Uterus (tissue), 4 donors: ENCODE data around the gene MORC3. TPM values are rescaled to one million over a fixed set of nuclear protein-coding genes. Genes with fewer than 3 reads are reported as not detected.
A peak's percentile ranks its signal among the peaks of the same experiment; 100 is the strongest.

Experiments
- DNase-seq, 2 donors: peaks; one replicate each; pipeline ENCODE4 v3.0.0-alpha.2; 2019 to 2020
- H3K27ac ChIP-seq, 2 donors: fragments of 200-600 bp; sonication (generic); 1 replicate in 1 of 2; 2 replicates in 1 of 2; pipeline ENCODE4 v1.5.1; 2016 to 2018
- H3K27me3 ChIP-seq, 2 donors: fragments of 200-600 bp; sonication (generic); one replicate each; pipeline ENCODE4 v1.5.1; 2018 to 2019; ENCODE audit warnings: control low read depth in 1 of 2
- H3K36me3 ChIP-seq, 2 donors: fragments of 200-600 bp; sonication (generic); one replicate each; pipeline ENCODE4 v1.5.1; 2019; ENCODE audit warnings: control low read depth in 1 of 2
- H3K4me1 ChIP-seq, 2 donors: fragments of 200-600 bp; sonication (generic); one replicate each; pipeline ENCODE4 v1.5.1; 2018 to 2019; ENCODE audit warnings: control low read depth in 1 of 2
- H3K4me3 ChIP-seq, 2 donors: fragments of 200-600 bp; sonication (generic); 1 replicate in 1 of 2; 2 replicates in 1 of 2; pipeline ENCODE4 v1.5.1; 2018 to 2019; ENCODE audit warnings: mild to moderate bottlenecking in 1 of 2
- H3K9me3 ChIP-seq, 2 donors: fragments of 200-600 bp; sonication (generic); one replicate each; pipeline ENCODE4 v1.5.1; 2019; ENCODE audit warnings: control low read depth in 1 of 2
- POLR2A ChIP-seq, 2 donors: fragments of 450-650 bp; IDR thresholded peaks; one replicate each; pipeline ENCODE4 v1.6.1; 2016; ENCODE audit warnings: antibody characterized with exemption in 2 of 2, mild to moderate bottlenecking in 1 of 2, moderate library complexity in 1 of 2
- intact Hi-C: fragments of 100-400 bp; cut with DNase I; formaldehyde crosslinking; loops from one replicate; pipeline ENCODE4 v1.15.1; 2023; ENCODE audit warnings: low total_unique reads
- total RNA-seq, 4 donors: library from RNA; depleted of rRNA in 3 of 4; stranded (reverse); fragments of >200 nt in 3 of 4; gene quantifications; one replicate each; pipeline versions ENCODE4 v1.1.0 to v1.2.4, GENCODE V29; 2014 to 2023
- TF ChIP-seq, protein P1 (sequence below), 4 experiments: fragments of 200-600 bp in 2 of 4; fragments of 450-650 bp in 2 of 4; sonication (generic) in 2 of 4; IDR thresholded peaks; one replicate each; pipeline ENCODE4 v1.5.1; 2016 to 2019; ENCODE audit warnings: antibody characterized with exemption in 4 of 4, mild to moderate bottlenecking in 2 of 4, moderate library complexity in 1 of 4
- donor health status: DM: yes; HTN: yes; CAD: no.

The MORC3 gene
- total RNA-seq, 4 donors from 2014 or later: 23.3 to 95.1 (median 59.4) TPM

DNA sequence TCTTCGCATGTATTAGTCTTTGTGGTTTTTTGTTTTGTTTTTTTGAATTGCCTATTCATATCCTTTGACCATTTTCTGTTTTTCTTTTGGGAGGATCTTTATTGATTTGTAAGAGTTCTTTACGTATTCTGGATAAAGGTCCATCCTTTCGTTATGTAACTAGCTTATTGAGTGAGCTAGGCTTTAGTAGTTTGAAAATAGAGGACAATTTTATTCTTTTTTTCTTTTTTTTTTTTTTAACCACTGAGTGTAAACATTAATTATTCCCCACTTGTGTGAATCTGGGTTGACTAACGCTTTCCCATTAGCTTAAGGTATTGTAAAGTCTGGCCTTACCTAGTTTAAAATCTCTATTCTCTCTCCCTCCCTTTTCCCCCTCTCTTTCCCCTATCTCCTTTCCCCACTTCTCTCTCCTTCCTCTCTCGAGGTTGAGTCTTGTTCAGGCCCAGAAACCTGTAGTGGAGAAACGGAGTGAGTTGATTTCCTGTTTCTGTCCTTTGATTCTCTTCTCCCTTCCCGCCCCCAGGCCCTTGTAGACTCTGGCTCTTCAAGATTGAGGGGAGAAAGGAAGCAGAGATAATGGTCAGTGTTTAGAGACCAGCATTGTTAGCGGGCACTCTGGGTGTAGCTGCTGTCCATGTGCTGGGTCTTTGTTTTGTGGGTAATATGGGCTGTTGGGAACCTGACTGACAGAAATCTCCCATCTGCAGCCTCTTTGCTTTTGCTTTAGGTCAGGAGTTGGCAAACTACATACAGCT, 1.5 kb downstream of the MORC3 start:
- Histone ChIP-seq H3K4me3 (peak overlapping the region; percentile 46 to 95), H3K4me1 (peaks cover 0 to 13% of the 10 kb centered on the region in 2 donors), H3K36me3 (no peaks in the 10 kb centered on the region), H3K27ac (peak overlapping the region; percentile 91 to 98), H3K27me3 (no peaks in the 10 kb centered on the region), H3K9me3 (no peaks in the 10 kb centered on the region)
- no peak for TF ChIP-seq POLR2A (IDR thresholded peaks at IDR 0.05)
- TF ChIP-seq, protein P1, sequence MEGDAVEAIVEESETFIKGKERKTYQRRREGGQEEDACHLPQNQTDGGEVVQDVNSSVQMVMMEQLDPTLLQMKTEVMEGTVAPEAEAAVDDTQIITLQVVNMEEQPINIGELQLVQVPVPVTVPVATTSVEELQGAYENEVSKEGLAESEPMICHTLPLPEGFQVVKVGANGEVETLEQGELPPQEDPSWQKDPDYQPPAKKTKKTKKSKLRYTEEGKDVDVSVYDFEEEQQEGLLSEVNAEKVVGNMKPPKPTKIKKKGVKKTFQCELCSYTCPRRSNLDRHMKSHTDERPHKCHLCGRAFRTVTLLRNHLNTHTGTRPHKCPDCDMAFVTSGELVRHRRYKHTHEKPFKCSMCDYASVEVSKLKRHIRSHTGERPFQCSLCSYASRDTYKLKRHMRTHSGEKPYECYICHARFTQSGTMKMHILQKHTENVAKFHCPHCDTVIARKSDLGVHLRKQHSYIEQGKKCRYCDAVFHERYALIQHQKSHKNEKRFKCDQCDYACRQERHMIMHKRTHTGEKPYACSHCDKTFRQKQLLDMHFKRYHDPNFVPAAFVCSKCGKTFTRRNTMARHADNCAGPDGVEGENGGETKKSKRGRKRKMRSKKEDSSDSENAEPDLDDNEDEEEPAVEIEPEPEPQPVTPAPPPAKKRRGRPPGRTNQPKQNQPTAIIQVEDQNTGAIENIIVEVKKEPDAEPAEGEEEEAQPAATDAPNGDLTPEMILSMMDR (IDR thresholded peaks at IDR 0.05): no peak
- intact Hi-C loops: no loop called here
- no peak for DNase-seq

DNA sequence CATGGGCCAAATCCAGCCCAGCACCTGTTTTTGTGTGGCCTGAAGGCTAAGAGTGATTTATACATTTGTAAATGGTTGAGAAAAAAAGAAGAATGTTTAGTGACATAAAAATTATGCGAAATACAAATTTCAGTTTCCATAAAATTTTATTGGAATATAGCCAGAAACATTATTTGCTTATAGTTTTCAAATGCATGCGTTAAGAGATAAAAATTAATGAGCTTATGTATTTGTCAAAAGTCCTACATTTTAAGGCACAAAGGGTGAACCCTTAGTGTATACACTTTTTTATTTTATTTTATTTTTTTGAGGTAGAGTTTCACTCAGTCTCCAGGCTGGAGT, 2.1 kb downstream of the MORC3 start:
- Histone ChIP-seq H3K36me3 (no peaks in the 10 kb centered on the region), H3K4me1 (peaks cover 0 to 13% of the 10 kb centered on the region in 2 donors), H3K4me3 (peak overlapping the region in 1 of 2 donors; percentile 95), H3K9me3 (no peaks in the 10 kb centered on the region), H3K27ac (peak overlapping the region; percentile 91 to 98), H3K27me3 (no peaks in the 10 kb centered on the region)
- intact Hi-C loops: no loop called here
- TF ChIP-seq, protein P1 (IDR thresholded peaks at IDR 0.05): no peak
- no peak for TF ChIP-seq POLR2A (IDR thresholded peaks at IDR 0.05)
- DNase-seq: no peak

DNA sequence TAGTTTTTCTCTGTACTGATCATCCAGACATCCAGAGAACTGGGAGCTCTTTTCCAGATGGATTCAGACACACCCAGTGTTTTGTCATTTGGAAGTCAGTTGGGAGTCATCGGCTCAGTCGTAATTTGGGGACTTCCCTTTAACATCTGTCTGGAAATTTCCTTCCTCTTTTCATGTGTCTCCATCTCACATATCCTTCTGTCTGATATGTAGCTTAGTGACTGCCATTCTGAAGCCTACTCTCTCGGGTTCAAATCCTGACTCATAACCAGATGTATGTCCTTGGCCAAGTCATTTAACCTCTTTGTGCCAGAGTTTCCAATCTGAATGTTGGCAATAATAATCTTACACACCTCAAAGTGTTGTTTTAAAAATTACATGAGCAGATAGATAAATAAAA, 3.0 kb downstream of the MORC3 start:
- no peaks in the 10 kb centered on the region for H3K36me3 ChIP-seq
- TF ChIP-seq POLR2A (IDR thresholded peaks at IDR 0.05): no peak
- TF ChIP-seq, protein P1 (IDR thresholded peaks at IDR 0.05): no peak
- no peaks in the 10 kb centered on the region for H3K27me3 ChIP-seq
- peaks cover 0 to 13% of the 10 kb centered on the region in 2 donors for H3K4me1 ChIP-seq
- H3K4me3 ChIP-seq: no peak overlapping the region
- H3K27ac ChIP-seq: peak overlapping the region in 1 of 2 donors; percentile 91
- no peak for DNase-seq
- intact Hi-C loops: no loop called here
- H3K9me3 ChIP-seq: no peaks in the 10 kb centered on the region

DNA sequence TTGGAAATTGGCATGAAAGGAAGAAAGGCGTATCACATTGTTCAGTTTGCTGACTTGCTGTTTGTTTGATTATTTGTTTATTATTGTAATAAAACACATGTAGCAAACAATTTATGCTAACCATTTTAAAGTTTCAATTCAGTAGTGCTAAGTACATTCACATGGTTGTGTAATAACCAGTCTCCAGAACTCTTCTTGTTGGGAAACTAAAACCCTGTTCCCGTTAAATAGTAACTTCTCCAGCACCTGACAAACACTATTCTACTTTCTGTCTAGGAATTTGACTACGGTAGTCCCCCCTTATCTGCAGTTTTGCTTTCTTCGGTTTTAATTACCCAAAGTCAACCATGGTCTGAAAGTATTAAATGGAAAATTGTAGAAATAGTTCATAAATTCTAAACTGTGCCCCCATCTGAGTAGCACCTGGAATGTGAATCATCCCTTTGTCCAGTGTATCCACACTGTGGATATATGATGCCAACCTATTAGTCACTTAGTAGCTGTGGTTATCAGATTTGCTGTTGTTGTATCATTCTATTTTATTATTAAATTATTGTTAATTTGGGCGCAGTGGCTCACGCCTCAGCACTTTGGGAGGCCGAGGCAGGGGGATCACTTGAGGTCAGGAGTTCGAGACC, 5.5 kb downstream of the MORC3 start:
- no peak for DNase-seq
- no peaks in the 10 kb centered on the region for H3K36me3 ChIP-seq
- H3K27ac ChIP-seq: peak overlapping the region in 1 of 2 donors; percentile 47
- H3K4me3 ChIP-seq: no peak overlapping the region
- no peaks in the 10 kb centered on the region for H3K27me3 ChIP-seq
- peaks cover 0 to 23% of the 10 kb centered on the region in 2 donors for H3K4me1 ChIP-seq
- TF ChIP-seq, protein P1 (IDR thresholded peaks at IDR 0.05): no peak
- no peak for TF ChIP-seq POLR2A (IDR thresholded peaks at IDR 0.05)
- intact Hi-C loops: no loop called here
- H3K9me3 ChIP-seq: no peaks in the 10 kb centered on the region

DNA sequence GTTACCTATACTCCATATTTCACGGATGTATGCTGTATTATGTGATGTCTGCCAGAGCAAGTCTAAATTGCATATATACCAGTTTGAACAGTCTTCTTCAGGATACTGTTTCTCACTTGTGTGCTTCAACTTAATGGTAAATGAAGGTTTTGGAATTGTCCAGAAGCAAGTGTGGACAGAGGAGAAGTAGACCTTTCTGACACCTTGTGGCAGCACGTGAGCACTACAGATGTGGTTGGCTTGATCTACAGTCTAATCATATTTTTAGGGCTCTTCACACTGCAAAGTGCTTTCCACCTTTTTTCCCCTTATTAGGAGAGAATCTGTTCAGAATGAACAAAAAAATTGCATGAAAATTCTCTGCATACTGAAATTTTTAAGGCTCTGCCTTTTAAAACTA, 10.9 kb downstream of the MORC3 start:
- DNase-seq: peak in 1 of 2 donors; percentile 32
- TF ChIP-seq, protein P1 (IDR thresholded peaks at IDR 0.05): peak; percentile 45 to 75 (median 54)
- TF ChIP-seq POLR2A (IDR thresholded peaks at IDR 0.05): no peak
- H3K27me3 ChIP-seq: no peaks in the 10 kb centered on the region
- no peak overlapping the region for H3K4me3 ChIP-seq
- H3K9me3 ChIP-seq: no peaks in the 10 kb centered on the region
- intact Hi-C loops: no loop called here
- H3K4me1 ChIP-seq: peaks cover 5 to 9% of the 10 kb centered on the region in 2 donors
- H3K27ac ChIP-seq: no peak overlapping the region
- no peaks in the 10 kb centered on the region for H3K36me3 ChIP-seq
